Kidney epithelial cell (primary cell): ENCODE data around the gene P2RY8. TPM values are rescaled to one million over a fixed set of nuclear protein-coding genes. Genes with fewer than 3 reads are reported as not detected.
"Not testable (repeated sequence)": the region's sequence is repeated elsewhere in the genome, so short reads cannot be mapped to it uniquely, and the experiment has no call there.

Source experiments
- DNase-seq: peaks from one replicate; pipeline ENCODE4 v3.0.0-alpha.2; 2010; ENCODE audit warnings: low read depth
- H3K27me3 ChIP-seq: 2 replicates; pipeline ENCODE4 v1.6.0; 2011; ENCODE audit warnings: low read length; ENCODE audit not compliant: control insufficient read depth, insufficient read depth
- H3K36me3 ChIP-seq: 2 replicates; pipeline ENCODE4 v1.5.1; 2011; ENCODE audit warnings: low read length; ENCODE audit not compliant: control insufficient read depth, insufficient read depth
- H3K4me3 ChIP-seq: 2 replicates; pipeline ENCODE4 v1.5.1; 2011; ENCODE audit warnings: low read depth, mild to moderate bottlenecking, control low read depth, low read length
- CTCF ChIP-seq: IDR thresholded peaks from 2 replicates; pipeline ENCODE4 v1.5.1; 2011; ENCODE audit warnings: mild to moderate bottlenecking, moderate library complexity, low read length, control low read depth, inconsistent platforms; ENCODE audit not compliant: insufficient read depth, poor library complexity, severe bottlenecking
- total RNA-seq: library from RNA; depleted of rRNA; stranded (reverse); fragments of >200 nt; gene quantifications from 2 replicates; pipeline ENCODE4 v1.2.3, GENCODE V29; 2015

Gene P2RY8
- total RNA-seq, 1 donor from 2014 or later: not detected

- no peak for DNase-seq
- no peak for TF ChIP-seq CTCF
- Histone ChIP-seq H3K4me3 (no peak overlapping the region), H3K27me3 (no peaks in the 10 kb centered on the region), H3K36me3 (no peaks in the 10 kb centered on the region)
Measured at GRCh38 chrX:1483843-1484637, 52.9 kb downstream of the P2RY8 start.

- not testable (repeated sequence) for H3K4me3 ChIP-seq, DNase-seq, H3K27me3 ChIP-seq
Measured at GRCh38 chrX:1482530-1482928, 54.5 kb downstream of the P2RY8 start.

GRCh38 chrX:1481636-1482529, 55.1 kb downstream of the P2RY8 start:
- no peak for TF ChIP-seq CTCF
- H3K4me3 ChIP-seq: no peak overlapping the region
- DNase-seq: peak; percentile 43
- no peaks in the 10 kb centered on the region for H3K27me3 ChIP-seq
- H3K36me3 ChIP-seq: no peaks in the 10 kb centered on the region

More at GRCh38 chrX:1482530-1482928, 54.5 kb downstream of the P2RY8 start:
- H3K36me3 ChIP-seq: not testable (repeated sequence)

- Histone ChIP-seq H3K36me3 (no peaks in the 10 kb centered on the region), H3K4me3 (no peak overlapping the region), H3K27me3 (no peaks in the 10 kb centered on the region)
- no peak for DNase-seq
- no peak for TF ChIP-seq CTCF
Measured at GRCh38 chrX:1480082-1480785, 56.8 kb downstream of the P2RY8 start.

GRCh38 chrX:1477801-1478458, 59.1 kb downstream of the P2RY8 start:
- TF ChIP-seq CTCF: no peak
- Histone ChIP-seq H3K36me3 (no peaks in the 10 kb centered on the region), H3K27me3 (no peaks in the 10 kb centered on the region), H3K4me3 (no peak overlapping the region)
- no peak for DNase-seq
